MG63 (cell line): ENCODE measurements around the gene FRMD4B. TPM values are rescaled to one million over a fixed set of nuclear protein-coding genes. Genes with fewer than 3 reads are reported as not detected.

Experiments
- DNase-seq: peaks from one replicate; pipeline ENCODE4 v3.0.0-alpha.2; 2020
- H3K27me3 ChIP-seq: fragments of 250-450 bp; sonication (Bioruptor Pico); 2 replicates; pipeline ENCODE4 v1.5.1; 2020; ENCODE audit warnings: mild to moderate bottlenecking, moderate library complexity
- H3K36me3 ChIP-seq: fragments of 250-450 bp; sonication (Bioruptor Pico); 2 replicates; pipeline ENCODE4 v1.5.1; 2020; ENCODE audit warnings: mild to moderate bottlenecking, moderate library complexity
- H3K4me3 ChIP-seq: fragments of 250-450 bp; sonication (Bioruptor Pico); 2 replicates; pipeline ENCODE4 v1.5.1; 2020; ENCODE audit warnings: mild to moderate bottlenecking, moderate library complexity
- H3K9me3 ChIP-seq: fragments of 250-450 bp; sonication (Bioruptor Pico); 2 replicates; pipeline ENCODE4 v1.5.1; 2020; ENCODE audit warnings: mild to moderate bottlenecking, moderate library complexity
- total RNA-seq: library from RNA; depleted of rRNA; stranded (reverse); fragments of >200 nt; shearing (Covaris generic); gene quantifications from 2 replicates; pipeline ENCODE4 v1.2.3, GENCODE V29; 2014; ENCODE audit warnings: low replicate concordance

The FRMD4B gene
- total RNA-seq, 1 experiment from 2014 or later, result 5.1 TPM

DNA sequence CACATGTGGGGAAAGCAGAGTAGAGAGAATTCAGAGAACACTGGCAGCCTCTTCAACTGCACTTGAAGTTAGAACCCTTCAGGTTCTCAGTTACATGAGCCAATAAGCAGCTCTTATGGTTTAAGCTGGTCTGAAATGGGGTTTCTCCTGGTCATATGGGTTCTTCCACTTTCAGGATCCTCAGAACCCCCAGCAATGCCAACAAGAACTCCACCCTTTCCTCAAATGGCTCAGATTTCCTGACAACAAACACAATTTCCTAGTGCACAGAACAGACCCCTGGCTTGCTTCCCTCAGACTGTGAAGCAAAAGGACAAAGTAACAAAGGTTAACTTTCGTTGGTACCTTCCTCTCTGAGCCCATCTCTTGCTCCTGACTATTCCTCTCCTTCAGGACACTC is 23.9 kb upstream of the FRMD4B start:
- Histone ChIP-seq H3K4me3 (no peak overlapping the region), H3K27me3 (no peaks in the 10 kb centered on the region), H3K9me3 (no peaks in the 10 kb centered on the region), H3K36me3 (no peaks in the 10 kb centered on the region)
- DNase-seq, result no peak

DNA sequence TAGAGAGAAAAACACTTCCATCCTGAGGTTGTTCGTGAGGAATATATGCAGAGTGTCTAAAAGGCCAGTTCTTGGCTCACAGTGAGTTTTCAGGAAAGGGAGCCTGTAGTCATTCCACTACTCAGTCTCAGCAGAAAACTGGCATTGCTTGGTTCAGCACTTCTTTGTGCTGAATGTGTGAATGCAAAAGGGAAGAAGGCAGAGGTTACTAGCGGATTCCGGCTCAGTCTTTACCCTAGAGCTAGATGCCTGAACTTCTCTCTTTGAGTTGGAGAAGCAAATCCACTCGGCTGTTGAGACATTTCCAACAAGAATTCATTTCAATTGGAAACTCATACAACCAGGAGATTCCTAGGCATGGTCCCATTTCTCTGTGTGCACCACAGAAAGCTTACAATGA is 23.1 kb upstream of the FRMD4B start:
- Histone ChIP-seq H3K9me3 (no peaks in the 10 kb centered on the region), H3K36me3 (no peaks in the 10 kb centered on the region), H3K27me3 (no peaks in the 10 kb centered on the region), H3K4me3 (no peak overlapping the region)
- DNase-seq, result no peak

DNA sequence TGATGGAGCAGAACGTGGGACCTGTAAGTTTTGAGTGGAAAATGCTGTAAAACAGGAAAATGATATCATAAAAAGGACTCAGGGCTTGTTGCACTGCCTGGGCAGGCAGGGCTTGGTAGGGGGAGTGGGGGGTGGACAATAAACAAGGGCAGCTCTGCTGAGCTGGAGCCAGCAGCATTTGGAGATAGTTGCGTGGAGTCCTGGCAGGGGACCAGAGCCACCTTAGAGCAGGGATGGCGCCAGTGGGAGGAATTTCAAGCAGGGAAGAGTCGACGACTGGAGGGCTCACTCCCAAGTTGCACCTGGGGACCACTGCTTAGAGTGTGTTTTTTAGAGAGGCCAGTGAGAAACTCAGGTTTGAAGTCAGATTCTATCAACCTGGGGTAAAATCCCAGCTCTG is 22.7 kb upstream of the FRMD4B start:
- Histone ChIP-seq H3K27me3 (no peaks in the 10 kb centered on the region), H3K36me3 (no peaks in the 10 kb centered on the region), H3K4me3 (no peak overlapping the region), H3K9me3 (no peaks in the 10 kb centered on the region)
- DNase-seq, result no peak

DNA sequence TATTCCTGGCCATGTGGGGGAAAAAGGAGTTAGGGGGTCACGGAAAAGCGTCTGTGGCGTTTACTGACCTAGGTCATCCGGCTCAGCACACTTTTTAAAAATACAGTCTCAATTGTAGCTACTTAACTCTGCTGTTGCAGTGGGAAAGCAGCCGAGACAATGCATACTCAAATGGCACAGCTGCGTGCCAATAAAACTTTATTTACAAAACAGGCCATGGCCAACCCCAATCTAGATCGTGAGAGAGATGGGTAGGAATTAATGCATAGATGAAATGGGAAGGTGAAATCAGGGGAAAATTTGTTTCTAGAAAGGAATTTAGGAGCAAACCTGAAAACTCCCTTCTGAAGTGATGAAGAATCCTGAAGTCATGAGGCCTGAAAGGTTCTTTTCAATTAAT is 22.0 kb upstream of the FRMD4B start:
- Histone ChIP-seq H3K4me3 (no peak overlapping the region), H3K9me3 (no peaks in the 10 kb centered on the region), H3K27me3 (no peaks in the 10 kb centered on the region), H3K36me3 (no peaks in the 10 kb centered on the region)
- no peak for DNase-seq

DNA sequence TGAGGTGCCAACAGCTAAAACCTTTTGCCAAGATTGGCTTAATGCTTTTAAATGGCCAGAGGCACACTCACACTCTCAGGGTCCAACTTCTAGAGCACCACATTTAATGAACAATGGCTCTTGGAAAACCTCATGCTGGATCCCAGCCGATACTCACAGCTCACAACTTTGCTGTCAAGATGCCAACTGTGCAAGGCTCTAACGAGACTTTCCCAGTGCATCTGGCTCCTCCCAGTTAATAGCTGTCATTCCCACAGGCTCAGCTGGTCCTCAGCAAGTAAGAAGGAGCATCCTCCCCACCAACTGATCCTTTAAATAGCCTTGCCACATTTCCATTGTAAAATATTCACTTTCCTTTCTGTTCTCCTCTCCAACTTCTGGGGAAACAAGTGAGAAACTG is 20.3 kb upstream of the FRMD4B start:
- no peaks in the 10 kb centered on the region for H3K27me3 ChIP-seq
- DNase-seq, result no peak
- H3K36me3 ChIP-seq, result no peaks in the 10 kb centered on the region

DNA sequence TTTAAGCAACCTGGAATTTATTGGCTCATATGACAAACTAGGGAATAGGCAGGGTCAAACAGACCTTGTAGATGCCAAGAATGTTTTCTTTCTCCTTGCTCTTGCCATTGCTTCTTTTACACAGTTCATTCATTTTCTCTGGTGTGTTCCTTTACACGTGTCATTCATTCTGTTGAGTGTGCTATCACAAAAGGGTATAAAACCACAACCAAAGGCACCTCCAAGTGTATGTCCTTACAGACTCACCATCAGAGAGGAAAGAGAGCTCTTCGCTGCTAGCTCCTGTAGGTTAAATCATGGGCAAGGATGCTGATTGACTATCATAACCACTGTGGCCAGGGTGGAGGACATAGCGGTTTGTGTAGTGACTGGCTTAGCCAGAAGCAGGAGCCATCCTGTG is 19.2 kb upstream of the FRMD4B start:
- no peak for DNase-seq
- Histone ChIP-seq H3K9me3 (no peaks in the 10 kb centered on the region), H3K4me3 (no peak overlapping the region), H3K27me3 (no peaks in the 10 kb centered on the region), H3K36me3 (no peaks in the 10 kb centered on the region)

More for the DNA sequence above, 20.3 kb upstream of the FRMD4B start:
- H3K9me3 ChIP-seq, result no peaks in the 10 kb centered on the region
- H3K4me3 ChIP-seq, result no peak overlapping the region

DNA sequence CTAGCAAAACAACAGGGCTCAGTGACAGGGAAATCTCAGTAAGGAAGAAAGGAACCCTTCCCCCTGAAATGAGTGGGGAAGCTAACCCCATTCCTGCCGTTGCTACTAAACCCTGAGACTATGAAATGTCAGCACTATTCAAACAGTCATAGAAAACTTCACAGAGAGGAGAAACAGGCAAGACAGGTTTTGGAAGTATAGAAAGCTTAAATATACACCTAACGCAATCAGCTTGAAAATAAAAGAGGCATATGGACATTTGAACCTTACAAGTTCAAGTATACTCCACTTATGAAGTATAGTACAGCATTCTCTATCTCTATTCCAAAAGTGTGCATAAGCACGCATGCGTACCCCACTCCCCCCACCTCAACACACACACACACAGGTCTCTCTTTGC is 17.6 kb upstream of the FRMD4B start:
- H3K9me3 ChIP-seq, result no peaks in the 10 kb centered on the region
- no peaks in the 10 kb centered on the region for H3K36me3 ChIP-seq
- H3K27me3 ChIP-seq, result no peaks in the 10 kb centered on the region
- no peak for DNase-seq
- no peak overlapping the region for H3K4me3 ChIP-seq

DNA sequence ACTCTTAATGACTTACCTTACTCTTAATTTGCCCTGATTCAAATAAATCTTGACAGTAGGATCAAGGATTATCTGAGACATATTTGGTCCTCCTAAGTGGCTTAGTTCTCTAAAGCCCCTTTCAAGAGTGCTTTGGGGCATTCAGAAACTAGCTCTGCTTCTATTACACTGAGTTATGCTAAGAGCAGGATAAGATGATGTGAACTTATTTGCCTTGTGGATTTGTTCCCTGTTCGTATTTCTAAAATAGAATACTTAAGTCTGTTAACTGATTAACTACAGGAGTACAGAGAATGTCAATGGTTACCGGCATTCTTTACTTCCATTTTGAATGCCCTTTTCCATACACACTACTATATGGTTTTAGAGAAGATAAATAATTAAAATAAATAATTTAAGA is 14.8 kb upstream of the FRMD4B start:
- no peaks in the 10 kb centered on the region for H3K9me3 ChIP-seq
- H3K27me3 ChIP-seq, result no peaks in the 10 kb centered on the region
- DNase-seq, result no peak
- no peaks in the 10 kb centered on the region for H3K36me3 ChIP-seq
- H3K4me3 ChIP-seq, result no peak overlapping the region

DNA sequence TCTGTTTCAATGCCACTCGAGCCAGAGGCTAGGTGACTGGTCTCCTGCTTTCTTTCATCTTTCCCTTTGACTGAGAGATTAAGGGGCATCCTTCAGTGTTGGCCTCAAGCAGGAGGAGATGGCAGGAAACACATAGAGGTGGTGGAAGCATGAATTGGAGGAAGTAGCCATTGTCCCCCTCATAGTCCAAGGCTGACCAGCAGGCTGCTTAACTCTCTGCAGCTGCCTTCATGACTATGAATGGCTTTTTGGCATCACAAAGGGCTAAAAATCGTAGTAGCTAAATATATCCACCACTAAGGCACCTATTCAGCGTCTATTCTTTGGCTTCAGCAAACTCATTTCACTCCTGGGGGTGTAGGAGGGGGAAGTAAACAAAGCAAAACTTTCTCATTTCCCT is 7.0 kb upstream of the FRMD4B start:
- Histone ChIP-seq H3K27me3 (no peaks in the 10 kb centered on the region), H3K4me3 (no peak overlapping the region), H3K9me3 (no peaks in the 10 kb centered on the region), H3K36me3 (no peaks in the 10 kb centered on the region)
- DNase-seq, result no peak

DNA sequence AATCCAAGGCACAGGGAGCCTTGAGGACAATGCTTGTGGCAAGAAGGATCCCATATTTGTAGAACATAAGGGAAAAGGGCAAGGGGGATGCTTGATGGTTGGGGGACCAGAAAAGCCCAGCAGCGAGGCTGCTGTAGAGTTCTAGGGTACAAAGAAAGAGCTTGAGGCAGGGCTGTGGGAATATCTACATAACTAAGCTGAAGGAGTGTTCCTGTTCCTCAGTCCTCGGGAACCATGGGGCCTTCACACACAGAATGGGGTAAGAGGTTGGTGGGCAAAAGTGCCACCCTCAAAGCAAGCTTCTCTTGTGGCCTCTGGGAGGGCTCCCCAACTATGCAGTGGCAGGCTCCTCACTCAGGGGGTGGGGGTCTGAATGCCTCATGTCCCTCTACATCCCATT is 6.5 kb upstream of the FRMD4B start:
- no peak for DNase-seq
- Histone ChIP-seq H3K4me3 (no peak overlapping the region), H3K36me3 (no peaks in the 10 kb centered on the region), H3K9me3 (no peaks in the 10 kb centered on the region), H3K27me3 (no peaks in the 10 kb centered on the region)

DNA sequence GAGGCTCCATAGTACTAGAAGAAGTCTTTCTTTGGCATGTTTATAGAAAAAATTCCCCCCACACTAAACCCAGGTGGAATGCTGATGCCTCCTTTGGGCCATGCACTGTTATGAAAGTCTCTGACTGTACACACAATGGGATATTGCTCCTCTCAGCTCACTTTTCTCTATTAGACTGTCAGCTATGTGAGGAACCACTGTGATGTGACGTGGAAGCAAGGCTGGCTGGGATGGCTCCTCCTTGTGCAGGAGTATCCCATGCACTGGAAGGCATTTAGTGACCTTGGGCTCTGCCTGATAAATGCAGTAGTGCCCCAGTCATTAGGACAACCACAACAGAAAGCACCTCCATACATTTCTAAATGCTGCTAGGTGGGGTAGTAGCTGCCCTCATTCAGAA is 5.7 kb upstream of the FRMD4B start:
- Histone ChIP-seq H3K9me3 (no peaks in the 10 kb centered on the region), H3K27me3 (no peaks in the 10 kb centered on the region), H3K4me3 (no peak overlapping the region), H3K36me3 (no peaks in the 10 kb centered on the region)
- DNase-seq, result no peak

DNA sequence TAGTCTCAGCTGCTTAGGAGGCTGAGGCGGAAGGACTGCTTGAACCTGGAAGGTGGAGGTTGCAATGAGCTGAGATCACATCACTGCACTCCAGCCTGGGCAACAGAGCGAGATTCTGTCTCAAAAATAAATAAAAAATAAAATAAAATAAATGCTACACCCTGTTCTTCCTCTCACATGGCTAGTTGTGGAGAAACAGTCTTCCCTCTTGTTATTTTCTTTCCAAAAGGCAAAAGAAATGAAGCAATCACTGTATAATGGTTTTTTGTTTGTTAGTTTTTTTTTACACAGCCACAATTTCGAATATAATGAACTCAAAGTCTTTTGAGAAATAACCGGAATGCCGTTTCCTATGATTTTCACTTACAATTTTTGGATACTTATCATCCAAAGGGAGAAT is 4.9 kb upstream of the FRMD4B start:
- no peaks in the 10 kb centered on the region for H3K27me3 ChIP-seq

DNA sequence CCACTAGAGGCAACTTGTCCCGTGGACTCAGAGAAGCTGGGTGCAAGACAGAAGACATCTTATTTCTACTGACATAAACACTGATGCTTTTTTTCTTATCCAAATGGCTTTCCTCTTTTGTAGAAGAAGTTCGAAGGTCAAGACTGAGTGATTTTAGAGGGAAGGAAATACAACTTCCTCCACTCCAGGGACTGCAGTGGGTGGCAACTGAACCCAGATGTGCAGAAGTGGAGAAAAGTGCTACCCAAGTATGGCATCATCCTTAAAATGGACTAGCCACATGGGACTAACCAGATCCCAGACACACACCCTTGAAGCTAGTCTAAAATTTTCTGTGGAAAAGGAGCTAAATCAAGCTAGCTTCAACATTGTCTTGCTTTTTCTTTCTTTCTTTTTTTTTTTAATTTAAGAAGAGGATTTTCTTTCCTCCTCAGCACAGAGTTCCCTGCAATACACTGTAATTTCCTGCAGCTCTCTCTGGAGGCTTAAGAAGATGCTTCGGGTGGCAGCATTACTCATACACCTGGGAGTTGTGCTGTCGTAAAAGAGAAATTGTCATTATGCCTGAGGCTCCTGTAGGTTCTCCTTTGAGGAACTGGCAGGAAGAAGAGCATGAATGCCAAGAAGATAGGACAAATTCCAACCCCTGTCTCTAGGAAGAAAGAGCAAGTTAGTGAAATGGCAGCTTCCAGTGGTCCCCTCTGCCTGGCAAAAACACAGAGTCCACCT is 3.8 kb upstream of the FRMD4B start:
- no peaks in the 10 kb centered on the region for H3K9me3 ChIP-seq
- H3K27me3 ChIP-seq, result no peaks in the 10 kb centered on the region
- no peak overlapping the region for H3K4me3 ChIP-seq
- DNase-seq, result no peak
- H3K36me3 ChIP-seq, result no peaks in the 10 kb centered on the region

More for the DNA sequence above, 4.9 kb upstream of the FRMD4B start:
- no peaks in the 10 kb centered on the region for H3K36me3 ChIP-seq
- no peak for DNase-seq
- no peak overlapping the region for H3K4me3 ChIP-seq
- no peaks in the 10 kb centered on the region for H3K9me3 ChIP-seq

DNA sequence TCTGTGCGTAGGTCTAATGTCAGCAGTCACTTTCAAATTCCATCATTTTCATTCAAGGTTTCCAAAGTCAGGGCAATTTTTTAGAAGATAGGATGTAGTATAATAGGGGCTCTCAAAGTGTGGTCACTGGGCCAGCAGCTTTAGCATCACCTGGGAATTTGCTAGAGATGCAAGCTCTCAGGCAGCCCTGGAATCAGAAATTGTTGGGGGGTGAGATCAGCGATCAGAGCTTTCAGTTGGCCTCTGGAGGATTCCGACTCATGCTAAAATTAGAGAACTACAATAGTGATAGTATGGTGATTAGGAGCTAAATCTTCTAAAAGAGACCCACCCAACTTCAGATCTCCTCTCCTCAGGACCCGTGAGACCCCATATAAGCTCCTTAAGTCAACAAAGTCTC is 2.4 kb upstream of the FRMD4B start:
- Histone ChIP-seq H3K4me3 (no peak overlapping the region), H3K36me3 (no peaks in the 10 kb centered on the region), H3K27me3 (no peaks in the 10 kb centered on the region), H3K9me3 (no peaks in the 10 kb centered on the region)
- no peak for DNase-seq

DNA sequence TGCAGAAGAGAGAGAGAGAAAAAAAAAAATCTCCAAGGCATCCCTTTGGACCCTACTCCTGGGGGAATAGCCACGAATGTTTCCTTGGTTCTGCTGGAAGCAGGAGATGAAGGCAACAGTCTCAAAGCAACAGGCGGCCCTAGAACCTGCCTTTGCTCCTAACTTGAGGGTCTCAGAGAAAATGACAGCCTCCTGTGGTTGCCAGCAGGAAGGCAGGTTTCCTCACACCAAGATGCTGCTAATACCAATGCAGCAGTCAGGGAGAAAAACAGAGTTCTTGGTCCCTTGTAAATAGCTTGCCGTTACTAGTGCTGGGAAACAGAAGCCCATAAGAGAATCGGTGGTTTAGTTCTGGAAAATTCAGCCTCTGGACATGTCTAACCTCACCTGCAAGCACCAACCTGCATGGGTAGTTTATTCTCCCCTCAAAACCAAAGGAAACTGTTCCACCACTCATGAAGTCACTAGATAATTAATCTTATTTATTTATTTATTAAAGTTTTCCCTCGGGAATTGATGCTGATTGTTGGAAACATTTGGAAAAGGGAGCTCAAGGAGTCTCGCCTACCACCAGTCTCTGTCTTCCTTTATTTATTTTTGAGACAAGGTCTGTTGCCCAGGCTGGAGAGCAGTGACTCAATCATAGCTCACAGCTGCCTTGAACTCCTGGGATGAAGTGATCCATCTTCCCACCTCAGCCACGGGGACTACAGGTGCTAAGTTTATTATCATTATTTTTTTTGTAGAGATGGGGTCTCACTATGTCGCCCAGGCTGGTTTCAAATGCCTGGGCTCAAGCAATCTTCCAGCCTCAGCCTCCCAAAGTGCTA is 883 bp upstream of the FRMD4B start:
- Histone ChIP-seq H3K27me3 (no peaks in the 10 kb centered on the region), H3K36me3 (no peaks in the 10 kb centered on the region), H3K9me3 (no peaks in the 10 kb centered on the region), H3K4me3 (no peak overlapping the region; the same call in 1 of the 2 replicates)
- DNase-seq, result no peak

DNA sequence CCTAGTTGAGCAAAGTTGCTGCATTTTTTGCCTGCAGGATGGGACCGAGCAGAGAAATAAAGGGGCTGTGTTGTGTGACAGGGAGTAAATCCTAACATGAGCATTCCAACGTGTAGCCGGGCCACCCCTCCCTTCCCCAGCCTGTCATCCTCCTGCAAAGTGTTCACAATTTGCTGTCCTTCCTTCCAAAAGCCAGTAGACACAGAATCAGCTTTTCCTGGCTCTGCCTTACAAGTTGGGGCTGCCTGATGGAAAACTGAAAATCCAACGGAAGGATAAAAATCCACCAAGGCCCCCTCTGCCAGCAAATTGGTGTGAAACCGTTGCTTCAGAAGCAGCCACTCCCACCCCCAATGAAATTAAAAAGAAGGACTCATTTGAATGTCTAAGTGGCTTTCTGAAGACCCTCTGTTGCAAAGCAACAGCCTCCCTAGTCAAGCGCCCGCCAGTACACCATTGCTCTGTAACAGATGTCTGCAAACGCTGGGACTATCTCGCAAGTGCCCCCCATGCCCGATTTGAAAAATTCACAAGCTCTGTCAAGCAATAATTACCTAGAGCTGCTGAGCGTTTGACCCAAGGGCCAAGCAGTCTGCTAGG is 665 bp downstream of the FRMD4B start:
- Histone ChIP-seq H3K9me3 (no peaks in the 10 kb centered on the region), H3K36me3 (no peaks in the 10 kb centered on the region), H3K4me3 (no peak overlapping the region), H3K27me3 (no peaks in the 10 kb centered on the region)
- DNase-seq, result no peak

DNA sequence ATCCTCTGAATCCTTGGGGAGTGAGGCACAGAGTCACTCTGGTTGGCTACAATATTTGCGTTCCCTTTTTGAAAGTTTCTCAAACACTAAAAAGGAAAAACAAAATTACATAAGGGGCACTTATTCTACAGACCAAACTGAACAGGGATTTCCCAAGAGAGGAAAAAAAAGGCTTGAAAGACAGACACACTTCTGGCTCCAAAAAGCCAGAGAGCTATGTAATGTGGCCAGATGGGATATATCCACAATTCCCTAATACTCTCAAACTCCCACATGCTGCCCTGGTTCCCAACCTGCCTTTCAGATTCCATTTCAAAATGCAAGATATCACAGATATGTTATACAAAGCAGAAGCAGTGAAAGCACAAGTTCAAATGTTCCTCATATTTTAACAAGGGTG is 1.6 kb downstream of the FRMD4B start:
- no peaks in the 10 kb centered on the region for H3K36me3 ChIP-seq
- no peaks in the 10 kb centered on the region for H3K27me3 ChIP-seq
- no peak overlapping the region for H3K4me3 ChIP-seq
- H3K9me3 ChIP-seq, result no peaks in the 10 kb centered on the region
- DNase-seq, result no peak

DNA sequence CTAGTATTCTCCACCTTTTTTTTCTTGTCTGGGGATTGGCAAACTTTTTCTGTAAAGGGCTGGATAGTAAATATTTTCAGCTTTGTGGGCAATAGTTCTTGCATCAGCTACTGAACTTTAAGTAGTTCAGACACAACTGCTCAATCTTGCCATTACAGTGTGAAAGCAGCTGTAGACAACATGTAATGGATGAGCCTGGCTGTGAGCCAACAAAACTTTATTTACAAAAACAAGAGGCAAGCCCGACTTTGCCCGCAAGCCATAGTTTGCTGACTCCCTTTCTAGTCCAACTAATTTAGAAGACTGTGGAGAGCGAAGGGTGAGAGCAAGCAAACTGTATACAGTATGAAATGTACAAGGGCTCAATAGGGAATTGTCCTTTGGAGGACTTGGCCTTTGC is 6.2 kb downstream of the FRMD4B start:
- no peak overlapping the region for H3K4me3 ChIP-seq

More for the DNA sequence above, 6.2 kb downstream of the FRMD4B start:
- H3K9me3 ChIP-seq, result no peaks in the 10 kb centered on the region
- H3K36me3 ChIP-seq, result no peaks in the 10 kb centered on the region
- DNase-seq, result no peak
- no peaks in the 10 kb centered on the region for H3K27me3 ChIP-seq
